Measurements from ENCODE around the gene NUDT3. TPM values are rescaled to one million over a fixed set of nuclear protein-coding genes. Genes with fewer than 3 reads are reported as not detected.

Gene NUDT3
- total RNA-seq, 1 experiment from 2014 or later, result 48.4 TPM

DNA sequence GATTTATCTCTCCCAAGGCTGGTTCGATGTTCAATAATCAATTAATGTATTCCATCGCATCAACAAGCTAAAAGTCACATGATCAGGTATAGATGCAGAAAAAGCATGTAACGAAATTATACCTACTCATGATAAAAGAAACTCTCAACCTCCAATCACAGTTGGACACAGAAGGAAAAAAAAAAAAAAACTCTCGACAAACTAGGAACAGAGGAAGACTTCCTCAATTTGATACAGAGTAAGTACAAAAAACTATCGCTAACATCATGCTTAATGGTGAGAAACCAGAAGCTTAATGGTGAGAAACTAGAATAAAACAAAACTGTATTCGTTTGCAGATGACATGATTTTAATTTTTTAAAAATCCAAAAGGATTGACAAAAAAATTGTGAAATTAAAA lies 81.7 kb downstream of the NUDT3 start:
- TF ChIP-seq CTCF (IDR thresholded peaks at IDR 0.05; ENCODE audit: unreplicated experiment), result no peak
- no peaks in the 10 kb centered on the region for H3K9me3 Mint-ChIP-seq (ENCODE audit: low read depth, unreplicated experiment)
- CTCF ChIA-PET, result interaction anchor here (0.8 to 2.0 kb wide), 2 partner anchors 10 to 61 kb away, joined by 4 to 5 read pairs; no protein-coding TSS in a partner anchor
- intact Hi-C loops (cut with micrococcal nuclease; ENCODE audit: unreplicated experiment), result no loop called here
- DNase-seq, result no peak
- H3K4me3 Mint-ChIP-seq (ENCODE audit: low read depth, unreplicated experiment), result no peak overlapping the region
- H3K27me3 Mint-ChIP-seq (ENCODE audit: unreplicated experiment), result no peaks in the 10 kb centered on the region
- peaks cover 1% of the 10 kb centered on the region for H3K36me3 Mint-ChIP-seq (ENCODE audit: insufficient read depth, unreplicated experiment)
- H3K27ac Mint-ChIP-seq (ENCODE audit: unreplicated experiment), result no peak overlapping the region
- no TSS peak for BruUV-seq (replicated peaks)
- H3K4me1 Mint-ChIP-seq (ENCODE audit: low read depth, unreplicated experiment), result peaks cover 25% of the 10 kb centered on the region

DNA sequence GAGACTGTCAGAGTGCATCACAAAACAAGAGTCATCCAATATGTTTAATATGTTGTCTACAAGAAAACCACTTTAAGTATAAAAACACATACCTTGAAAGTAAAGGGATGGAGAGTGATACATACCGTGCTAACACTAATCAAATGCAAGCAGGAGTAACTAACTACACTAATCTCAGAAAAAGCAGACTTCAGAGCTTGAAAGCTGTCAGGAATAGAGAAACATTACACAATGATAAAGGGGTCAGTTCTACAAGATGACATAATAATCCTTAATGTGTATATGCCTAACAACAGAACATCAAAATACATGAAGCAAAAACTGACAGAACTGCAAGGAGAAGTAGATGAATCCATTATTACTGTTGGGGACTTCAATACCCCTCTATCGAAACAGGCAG lies 84.0 kb downstream of the NUDT3 start:
- no peak for TF ChIP-seq CTCF (IDR thresholded peaks at IDR 0.05; ENCODE audit: unreplicated experiment)
- no TSS peak for BruUV-seq (replicated peaks)
- Mint-ChIP-seq H3K4me1 (ENCODE audit: low read depth, unreplicated experiment) (peaks cover 36% of the 10 kb centered on the region), H3K27ac (ENCODE audit: unreplicated experiment) (peak overlapping the region; percentile 0), H3K4me3 (ENCODE audit: low read depth, unreplicated experiment) (no peak overlapping the region), H3K9me3 (ENCODE audit: low read depth, unreplicated experiment) (no peaks in the 10 kb centered on the region), H3K27me3 (ENCODE audit: unreplicated experiment) (no peaks in the 10 kb centered on the region), H3K36me3 (ENCODE audit: insufficient read depth, unreplicated experiment) (no peaks in the 10 kb centered on the region)
- CTCF ChIA-PET, result interaction anchor here (0.6 to 0.7 kb wide), 3 partner anchors 124 to 1607 kb away, joined by 3 to 4 read pairs (median 3); no protein-coding TSS in a partner anchor
- intact Hi-C loops (cut with micrococcal nuclease; ENCODE audit: unreplicated experiment), result no loop called here
- no peak for DNase-seq

GRCh38 chr6:34305982-34306708 lies 86.3 kb downstream of the NUDT3 start:
- H3K4me3 Mint-ChIP-seq (ENCODE audit: low read depth, unreplicated experiment), result no peak overlapping the region
- no peak for DNase-seq
- CTCF ChIA-PET, result interaction anchor here (1.1 to 1.8 kb wide), 2 partner anchors 52 to 143 kb away, joined by 3 to 4 read pairs; no protein-coding TSS in a partner anchor
- peaks cover 36% of the 10 kb centered on the region for H3K4me1 Mint-ChIP-seq (ENCODE audit: low read depth, unreplicated experiment)
- H3K27me3 Mint-ChIP-seq (ENCODE audit: unreplicated experiment), result no peaks in the 10 kb centered on the region
- no peaks in the 10 kb centered on the region for H3K36me3 Mint-ChIP-seq (ENCODE audit: insufficient read depth, unreplicated experiment)
- intact Hi-C loops (cut with micrococcal nuclease; ENCODE audit: unreplicated experiment), result no loop called here
- TF ChIP-seq CTCF (IDR thresholded peaks at IDR 0.05; ENCODE audit: unreplicated experiment), result no peak
- no TSS peak for BruUV-seq (replicated peaks)
- H3K9me3 Mint-ChIP-seq (ENCODE audit: low read depth, unreplicated experiment), result no peaks in the 10 kb centered on the region
- no peak overlapping the region for H3K27ac Mint-ChIP-seq (ENCODE audit: unreplicated experiment)

DNA sequence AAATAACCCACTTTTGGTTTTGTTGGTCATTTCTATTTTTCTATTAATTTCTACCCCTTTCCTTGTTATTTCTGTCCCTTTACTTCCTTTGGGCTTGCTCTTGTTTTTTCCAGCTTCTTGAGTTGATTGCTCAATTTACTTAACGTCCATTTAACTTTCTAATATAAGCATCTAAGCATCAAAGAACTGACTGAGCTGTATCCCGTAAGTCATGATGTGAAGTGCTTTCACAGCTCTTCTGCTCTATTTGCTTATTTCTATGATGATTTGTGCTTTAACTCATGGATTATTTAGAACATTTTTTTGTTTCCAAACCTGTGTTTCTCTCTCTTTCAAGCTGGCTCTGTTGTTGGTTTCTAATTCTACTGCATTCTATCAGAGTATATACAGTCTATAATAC lies 87.0 kb downstream of the NUDT3 start:
- peaks cover 36% of the 10 kb centered on the region for H3K4me1 Mint-ChIP-seq (ENCODE audit: low read depth, unreplicated experiment)
- H3K27ac Mint-ChIP-seq (ENCODE audit: unreplicated experiment), result no peak overlapping the region
- H3K4me3 Mint-ChIP-seq (ENCODE audit: low read depth, unreplicated experiment), result no peak overlapping the region
- H3K36me3 Mint-ChIP-seq (ENCODE audit: insufficient read depth, unreplicated experiment), result no peaks in the 10 kb centered on the region
- DNase-seq, result no peak
- TF ChIP-seq CTCF (IDR thresholded peaks at IDR 0.05; ENCODE audit: unreplicated experiment), result no peak
- CTCF ChIA-PET, result interaction anchor here (1.8 kb wide), 1 partner anchor 53 kb away, joined by 4 read pairs; no protein-coding TSS in a partner anchor
- no peaks in the 10 kb centered on the region for H3K9me3 Mint-ChIP-seq (ENCODE audit: low read depth, unreplicated experiment)
- intact Hi-C loops (cut with micrococcal nuclease; ENCODE audit: unreplicated experiment), result no loop called here
- no TSS peak for BruUV-seq (replicated peaks)
- no peaks in the 10 kb centered on the region for H3K27me3 Mint-ChIP-seq (ENCODE audit: unreplicated experiment)
